NCI-H2029 (cell line): ENCODE results near the gene CHSY1.

ENCODE experiments used
- DNase-seq: peaks from one replicate; lab custom pipeline; 2025; lab: John Stamatoyannopoulos, UW

Gene CHSY1

DNA sequence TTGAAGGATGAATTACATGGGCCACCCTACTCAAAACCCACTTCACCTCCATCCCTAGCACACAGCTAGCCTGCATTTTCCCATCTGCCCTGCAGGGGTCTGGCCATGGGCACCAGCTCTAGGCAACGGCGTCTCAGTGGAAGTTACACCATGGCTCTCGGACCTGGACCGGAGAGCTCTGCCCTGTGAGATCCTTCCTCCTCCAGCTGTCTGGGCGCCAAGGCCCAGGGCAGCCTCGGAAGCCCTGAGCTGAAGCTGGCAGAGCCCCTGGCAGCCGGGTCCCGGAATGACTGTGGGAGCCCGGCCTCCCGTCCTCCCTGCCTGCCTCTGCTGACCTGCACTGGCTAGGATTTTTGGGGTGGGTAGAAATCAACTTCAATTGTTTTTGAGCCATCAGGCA is 98.9 kb downstream of the CHSY1 start:
- DNase-seq = no peak

DNA sequence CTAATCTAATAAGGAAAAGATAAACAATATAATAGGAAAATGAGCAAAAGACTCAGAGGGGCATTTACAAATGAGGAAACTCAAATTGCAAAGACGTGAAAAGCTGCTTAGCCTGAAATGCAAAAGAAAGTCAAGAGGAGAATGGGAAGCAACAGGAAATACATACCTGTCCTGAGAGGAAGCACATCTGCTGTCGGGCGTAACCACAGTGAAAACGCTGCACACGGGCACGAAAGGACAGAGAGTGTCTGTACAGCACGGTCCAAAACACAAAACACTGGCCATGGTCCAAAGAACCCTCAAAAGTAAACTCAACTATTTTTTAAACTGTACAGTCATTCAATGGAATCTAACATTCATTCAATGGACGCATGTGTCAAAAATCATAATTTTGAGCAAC is 100.6 kb downstream of the CHSY1 start:
- no peak for DNase-seq

DNA sequence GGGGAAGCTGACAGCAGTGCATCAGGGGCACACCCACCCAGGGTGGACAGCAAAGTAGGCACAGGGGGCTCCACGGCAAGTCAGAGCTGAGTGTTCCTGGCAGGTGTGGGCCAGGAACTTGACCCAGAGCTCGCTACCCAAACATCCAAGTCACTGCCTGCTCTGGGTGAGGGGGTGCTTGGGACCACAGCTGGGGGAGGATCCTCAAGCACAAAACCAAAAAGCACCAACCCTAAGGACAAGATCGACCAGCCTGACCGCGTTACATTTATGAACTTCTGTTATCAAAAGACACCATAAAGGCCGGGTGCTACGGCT is 101.2 kb downstream of the CHSY1 start:
- DNase-seq = no peak

DNA sequence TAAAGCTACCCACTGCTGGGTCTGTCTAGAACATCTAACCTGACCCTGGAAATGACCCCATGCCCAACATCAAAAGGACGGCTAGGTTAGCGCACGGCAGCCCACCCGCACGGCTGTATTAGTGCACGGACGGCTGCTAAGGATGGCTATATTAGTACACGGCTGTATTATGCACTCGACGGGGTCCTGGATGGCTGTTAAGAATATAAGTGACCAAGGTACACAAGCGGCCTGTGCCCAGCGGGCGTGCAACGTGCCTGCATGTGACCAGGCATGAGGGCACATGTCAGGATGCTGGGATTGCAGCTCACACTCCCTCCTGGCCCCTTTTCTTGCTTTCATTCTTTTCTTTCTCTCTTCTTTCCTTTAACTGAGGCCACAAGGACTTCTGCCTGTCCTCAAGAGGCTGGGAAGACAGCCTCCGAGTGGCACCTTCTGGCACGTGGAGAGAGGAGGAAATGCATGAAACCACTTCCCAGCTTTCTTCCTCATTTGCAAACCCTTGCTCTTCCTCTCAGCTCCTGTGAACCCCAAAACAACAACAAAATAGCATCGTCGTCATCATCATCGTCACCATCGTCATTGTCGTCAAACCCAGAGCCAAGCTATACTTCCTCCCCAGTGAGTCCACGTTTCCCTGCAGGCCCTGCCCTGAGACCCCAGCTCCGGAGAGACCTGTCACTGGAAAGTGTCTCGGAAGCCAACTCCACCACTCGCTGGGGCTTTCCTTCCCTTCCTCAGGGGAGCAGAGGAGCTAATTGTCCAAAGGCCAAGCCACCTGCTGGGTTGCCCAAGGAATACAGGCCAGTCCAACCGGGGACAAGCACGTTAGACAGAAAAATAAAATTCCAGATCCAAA is 101.8 kb downstream of the CHSY1 start:
- no peak for DNase-seq

DNA sequence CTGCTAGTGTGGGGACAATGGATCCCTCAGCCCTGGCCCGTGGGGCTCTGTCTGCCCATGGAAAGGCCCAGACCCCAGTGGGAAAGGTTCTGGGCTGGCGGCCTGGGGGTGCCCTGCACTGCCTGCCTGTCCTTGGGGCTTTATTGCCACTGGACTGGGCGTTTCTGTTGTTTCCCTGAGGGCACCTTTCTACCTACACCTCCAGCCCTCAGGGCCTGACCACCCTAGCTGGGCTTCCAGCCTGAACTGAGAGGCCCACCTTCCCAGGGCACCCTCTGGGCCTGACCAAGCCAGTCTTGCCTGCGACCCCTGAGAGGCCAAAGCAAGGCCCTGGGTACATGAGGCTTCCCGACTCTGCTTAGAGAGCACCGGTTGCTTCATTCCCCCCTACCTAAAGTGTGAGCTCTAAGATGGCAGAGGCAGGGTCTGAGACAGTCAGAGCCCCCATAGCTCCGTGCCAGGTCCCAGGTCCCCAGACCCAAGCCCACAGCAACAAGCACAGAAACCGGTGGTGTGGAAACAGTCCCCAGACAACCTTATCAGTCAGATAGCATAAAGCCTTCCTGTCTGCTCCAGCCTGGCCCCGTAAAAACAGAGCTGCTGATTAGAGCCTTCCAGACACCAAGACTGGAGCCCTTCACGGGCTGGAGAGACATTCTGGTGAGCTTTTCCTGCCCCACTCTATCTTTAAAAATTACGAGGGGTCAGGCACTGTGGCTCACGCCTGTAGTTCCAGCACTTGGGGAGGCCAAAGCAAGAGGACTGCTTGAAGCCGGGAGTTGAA is 102.8 kb downstream of the CHSY1 start:
- DNase-seq = no peak

DNA sequence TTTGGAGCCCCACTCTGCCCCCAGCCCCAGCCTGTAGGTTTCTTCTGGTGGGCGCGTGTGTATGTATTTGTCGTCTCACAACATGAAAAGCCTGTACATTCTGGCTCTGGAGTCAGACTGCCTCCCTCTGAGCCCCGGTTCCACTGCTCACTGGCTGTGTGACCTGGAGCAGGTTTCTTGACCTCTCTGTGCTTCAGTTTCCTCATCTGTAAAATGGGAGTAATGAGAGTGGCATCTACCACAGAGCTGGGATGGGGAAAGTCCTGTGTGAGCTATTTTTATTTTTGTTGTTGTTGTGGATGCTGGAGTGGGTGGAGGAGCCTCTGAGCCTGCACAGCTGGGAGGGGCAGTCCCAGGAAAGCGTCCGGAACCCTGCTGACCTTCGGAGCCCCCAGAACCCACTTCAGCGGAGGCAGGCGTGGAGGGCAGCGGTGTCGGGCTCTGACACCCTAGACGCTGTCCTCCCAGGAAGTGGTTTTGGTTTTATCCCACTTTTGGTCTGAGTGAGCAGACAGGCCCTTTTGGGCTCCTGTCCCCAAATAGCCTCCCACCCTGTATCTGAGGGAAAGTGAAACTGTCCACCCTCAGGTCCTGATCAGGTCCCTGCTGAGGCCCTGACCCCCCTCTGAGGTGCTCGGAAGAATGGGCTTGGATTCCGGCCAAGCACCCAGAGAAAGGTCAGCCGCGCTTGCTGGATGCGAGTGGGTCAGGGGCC is 103.5 kb downstream of the CHSY1 start:
- DNase-seq = no peak

DNA sequence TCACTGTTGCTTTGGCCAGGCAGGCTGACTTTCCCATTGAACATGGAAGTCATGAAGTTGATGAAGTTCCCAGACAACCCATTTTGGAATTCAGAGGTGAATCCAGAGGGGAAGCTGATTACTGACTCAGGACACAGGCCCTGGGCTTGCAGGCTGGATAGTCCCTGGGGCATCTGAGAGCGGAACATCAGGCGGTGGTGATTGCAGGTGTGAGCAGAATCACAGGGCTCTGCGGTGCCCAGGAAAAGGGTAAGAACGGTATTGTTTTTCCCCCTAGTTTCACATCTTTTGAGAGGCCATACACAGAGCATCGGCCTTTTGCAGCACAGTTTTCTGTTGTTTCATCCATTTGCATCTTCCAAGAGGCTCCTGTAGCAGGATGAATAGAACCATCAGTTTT is 104.7 kb downstream of the CHSY1 start:
- no peak for DNase-seq

DNA sequence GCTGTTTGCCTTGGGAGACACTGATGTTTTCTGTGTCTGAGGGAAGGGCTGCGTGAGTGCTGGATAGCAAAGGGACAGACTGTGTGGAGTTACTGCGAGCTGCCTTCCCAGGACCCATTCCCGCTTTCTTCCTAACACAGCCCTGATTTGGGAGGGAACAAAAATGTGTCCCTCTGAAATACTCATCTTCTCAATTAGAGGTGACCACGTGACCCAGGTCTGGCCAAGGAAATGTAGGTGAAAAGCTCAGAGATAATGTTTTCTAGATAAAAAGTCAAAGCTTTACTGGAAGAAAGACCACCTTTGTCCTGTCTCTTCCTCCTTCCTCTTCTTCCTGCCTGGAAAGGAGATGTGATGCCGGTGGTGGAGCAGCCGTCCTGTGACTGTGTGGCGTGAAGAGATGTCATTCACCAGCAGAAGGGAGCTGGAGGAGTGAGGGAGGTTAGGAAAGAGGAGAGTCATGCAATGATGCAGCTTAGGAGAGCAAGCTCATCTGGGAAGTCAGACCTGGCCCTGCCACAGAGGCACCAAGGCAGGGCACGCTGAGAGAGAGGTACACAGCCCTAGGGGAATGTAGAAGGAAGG is 105.6 kb downstream of the CHSY1 start:
- no peak for DNase-seq

DNA sequence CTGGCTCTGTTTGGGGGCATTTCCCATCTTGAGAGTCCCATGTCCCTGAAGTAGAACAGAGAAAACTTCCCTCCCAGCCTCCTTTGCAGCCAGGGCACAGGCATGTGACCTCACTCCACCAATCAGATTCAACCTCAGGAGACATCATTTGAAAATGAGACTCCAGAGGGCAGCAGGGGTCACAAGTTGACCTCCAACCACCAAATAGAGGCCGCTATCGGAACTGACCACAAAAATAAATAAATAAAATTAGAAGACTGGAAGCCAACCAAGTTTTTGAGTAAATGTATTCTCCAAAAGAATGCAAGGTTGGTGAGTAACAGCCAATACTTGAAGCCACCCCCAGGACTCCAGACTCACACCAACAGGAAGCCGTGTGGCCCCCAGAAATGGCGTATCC is 106.5 kb downstream of the CHSY1 start:
- DNase-seq = no peak

DNA sequence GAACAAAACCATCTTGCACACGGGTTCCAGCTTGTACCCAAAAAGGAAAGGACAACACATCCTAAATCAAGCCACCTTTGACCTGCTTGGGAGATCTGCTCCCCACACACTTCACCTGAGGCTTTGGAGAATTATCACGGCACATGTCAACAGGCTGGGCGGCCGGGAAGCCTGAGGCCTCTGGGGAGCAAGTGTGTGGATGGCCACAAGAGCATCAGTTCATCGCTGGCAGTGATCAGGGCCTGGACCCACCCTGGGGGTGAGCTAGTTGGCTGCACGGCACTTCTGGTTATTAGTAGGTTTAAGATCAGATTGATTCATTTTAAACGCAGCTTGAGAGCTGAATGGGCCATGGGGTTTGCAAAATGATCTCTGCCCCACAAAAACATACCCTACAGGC is 108.5 kb downstream of the CHSY1 start:
- no peak for DNase-seq

DNA sequence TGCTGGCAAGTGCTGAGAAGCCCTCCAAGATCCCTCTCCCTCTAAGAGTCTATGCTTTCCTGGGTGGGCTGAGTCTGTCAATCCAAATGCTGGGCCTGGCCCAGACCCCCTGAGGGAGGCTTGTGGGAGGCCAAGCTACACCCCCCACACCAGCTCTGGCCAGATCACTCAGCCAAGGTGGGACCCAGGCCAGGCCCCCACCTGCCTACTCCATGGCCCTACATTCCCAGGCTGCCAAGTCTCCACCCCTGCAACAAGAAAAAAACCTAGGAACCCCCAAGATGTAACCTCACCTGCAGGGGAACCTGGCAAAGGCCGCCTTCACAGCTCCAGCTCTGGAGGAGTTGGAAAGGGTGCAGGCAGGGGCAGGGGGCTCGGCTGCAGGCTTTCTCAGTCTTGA is 109.1 kb downstream of the CHSY1 start:
- DNase-seq = no peak

DNA sequence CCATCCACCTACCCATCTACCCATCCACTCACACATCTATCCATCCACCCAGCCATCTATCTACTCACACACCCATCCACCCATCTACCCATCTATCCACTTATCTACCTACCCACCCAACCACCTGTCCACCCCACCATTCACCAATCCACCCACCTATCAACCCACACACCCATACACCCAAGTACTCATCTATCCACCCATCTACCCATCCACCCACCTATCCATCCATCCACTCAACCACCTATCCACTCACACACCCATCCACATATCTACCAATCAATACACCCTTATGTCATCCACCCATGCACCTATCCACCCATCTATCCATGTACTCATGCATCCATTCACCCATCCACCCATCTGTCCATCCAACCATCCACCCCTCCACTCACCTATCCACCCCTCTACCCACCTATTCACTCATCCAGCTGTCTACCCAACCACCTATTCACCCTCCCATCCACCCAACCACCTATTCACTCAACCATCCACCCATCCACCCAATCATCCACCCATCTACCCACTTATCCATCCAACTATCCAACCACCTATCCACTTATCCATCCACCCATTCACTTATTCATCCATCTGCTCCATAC is 109.8 kb downstream of the CHSY1 start:
- no peak for DNase-seq

DNA sequence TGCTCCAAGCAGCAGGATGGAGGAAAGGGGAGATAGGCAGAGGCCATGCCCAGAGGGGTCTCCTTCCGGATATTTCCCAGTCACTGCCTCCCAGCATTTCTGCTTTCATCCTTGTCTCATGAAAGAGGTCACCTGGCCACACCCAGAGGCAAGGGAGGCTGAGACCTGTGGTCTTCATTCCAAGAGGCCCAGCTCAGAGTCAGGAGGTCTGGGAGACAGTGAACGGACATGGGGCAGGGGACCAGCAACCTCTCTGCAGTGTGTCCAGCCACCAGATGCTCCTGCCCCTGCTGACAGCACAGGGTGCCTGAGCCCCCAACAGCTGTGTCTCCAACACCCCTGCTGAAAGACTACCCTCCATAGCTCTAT is 111.2 kb downstream of the CHSY1 start:
- DNase-seq = no peak

DNA sequence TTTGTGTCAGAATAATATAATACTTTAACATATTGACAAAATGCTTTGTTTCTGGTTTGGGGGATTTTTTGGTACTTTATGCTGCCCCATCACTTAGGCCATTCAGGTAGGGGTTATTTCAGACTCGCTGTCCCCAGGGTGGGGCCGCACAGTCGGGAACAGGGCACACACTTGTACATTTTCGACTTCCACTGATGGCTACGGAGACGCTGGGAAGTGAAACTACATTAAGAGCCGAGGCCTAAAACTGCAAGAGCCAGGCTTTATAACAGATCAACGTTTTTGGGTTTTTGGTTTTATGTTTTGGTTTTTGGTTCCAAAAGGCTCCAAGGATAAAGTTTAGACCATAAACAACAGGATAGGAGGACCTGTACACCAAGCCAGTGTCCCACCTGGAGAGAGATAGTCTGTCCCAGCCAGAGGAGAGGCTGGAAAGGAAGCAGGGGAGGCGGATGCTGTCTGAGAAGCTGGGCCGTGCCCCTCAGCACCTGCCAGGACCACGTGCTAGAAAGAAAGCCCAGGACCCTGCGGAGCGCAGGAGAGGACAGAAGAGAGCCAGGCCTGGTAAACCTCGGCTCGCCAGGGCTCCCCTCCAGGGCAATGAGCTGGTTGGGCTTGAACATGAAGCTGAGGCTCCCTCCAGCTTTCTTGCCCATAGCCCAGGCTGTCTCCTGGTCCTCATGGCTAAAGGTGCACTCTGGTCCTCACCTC is 111.7 kb downstream of the CHSY1 start:
- no peak for DNase-seq

DNA sequence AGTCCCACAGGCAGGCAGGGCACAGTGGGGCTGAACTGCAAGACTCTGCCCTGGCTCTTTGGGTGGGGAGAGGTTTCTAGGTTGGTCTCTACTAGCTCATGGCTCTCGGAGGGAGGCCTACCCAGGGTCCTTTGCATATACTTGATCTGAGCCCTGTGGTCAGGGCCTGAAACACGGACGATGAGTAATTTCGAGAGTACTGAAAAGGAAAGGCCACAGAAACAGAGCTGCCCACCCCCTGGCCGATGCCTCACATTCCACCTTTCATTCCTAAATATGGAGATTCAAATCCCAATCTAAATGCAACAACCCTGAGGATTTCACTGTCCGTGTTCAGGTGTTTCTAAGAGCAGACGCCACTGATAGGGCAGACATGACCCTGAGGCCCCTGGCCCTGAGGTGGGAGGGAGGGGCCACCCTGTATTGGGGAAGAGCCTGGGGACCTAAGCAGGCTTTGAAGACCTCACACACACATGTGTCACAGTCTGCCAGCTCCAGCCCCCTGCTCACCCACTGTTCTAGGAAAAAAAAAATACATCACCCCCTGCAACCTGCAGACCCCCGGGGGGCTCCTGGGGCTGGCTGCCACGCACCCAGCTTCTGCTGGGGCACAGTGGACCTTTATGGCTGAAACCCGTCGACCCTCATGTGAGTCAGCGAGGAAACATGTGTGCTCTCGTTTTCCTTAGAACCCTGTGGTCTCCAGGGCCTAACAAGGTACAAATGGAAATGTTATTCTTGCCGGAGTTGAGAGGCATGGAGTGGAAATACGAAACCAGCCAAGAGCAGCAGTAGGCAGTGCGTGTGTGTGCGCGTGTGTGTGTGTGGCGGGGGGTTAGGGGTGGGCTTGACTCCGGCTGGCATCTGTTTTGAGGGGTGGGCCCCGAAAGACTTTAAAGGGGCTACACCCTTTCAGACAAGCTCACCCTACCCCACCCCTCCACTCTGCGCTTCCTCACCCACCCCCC is 112.7 kb downstream of the CHSY1 start:
- DNase-seq = peak; percentile 4

DNA sequence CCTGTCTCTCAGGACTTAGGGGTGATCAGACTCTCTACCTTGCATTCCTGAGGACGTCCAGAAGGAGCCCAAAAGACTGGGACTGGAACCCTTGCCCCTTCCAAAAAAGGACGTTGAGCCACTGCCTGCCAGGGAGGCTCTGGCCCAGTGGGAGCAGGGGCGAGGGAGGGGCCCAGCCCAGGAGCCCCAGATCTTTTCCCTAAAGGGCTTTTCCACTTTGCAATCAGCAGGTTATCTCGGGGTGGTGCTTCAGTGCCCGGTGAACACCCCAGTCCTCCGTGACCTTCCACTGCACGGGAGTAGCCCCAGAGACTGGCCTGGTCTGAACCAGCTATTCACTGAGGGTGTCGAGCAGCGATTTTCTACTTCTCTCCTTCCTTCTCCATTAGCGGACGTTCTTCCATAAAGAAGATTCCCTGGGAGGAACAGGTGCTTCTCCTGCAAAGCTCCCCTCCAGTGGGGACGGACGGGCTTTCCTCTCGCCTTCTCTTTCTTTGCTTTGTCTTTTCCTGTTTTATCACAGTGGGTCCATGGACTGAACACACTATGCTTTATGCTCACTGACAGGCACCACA is 113.7 kb downstream of the CHSY1 start:
- no peak for DNase-seq

DNA sequence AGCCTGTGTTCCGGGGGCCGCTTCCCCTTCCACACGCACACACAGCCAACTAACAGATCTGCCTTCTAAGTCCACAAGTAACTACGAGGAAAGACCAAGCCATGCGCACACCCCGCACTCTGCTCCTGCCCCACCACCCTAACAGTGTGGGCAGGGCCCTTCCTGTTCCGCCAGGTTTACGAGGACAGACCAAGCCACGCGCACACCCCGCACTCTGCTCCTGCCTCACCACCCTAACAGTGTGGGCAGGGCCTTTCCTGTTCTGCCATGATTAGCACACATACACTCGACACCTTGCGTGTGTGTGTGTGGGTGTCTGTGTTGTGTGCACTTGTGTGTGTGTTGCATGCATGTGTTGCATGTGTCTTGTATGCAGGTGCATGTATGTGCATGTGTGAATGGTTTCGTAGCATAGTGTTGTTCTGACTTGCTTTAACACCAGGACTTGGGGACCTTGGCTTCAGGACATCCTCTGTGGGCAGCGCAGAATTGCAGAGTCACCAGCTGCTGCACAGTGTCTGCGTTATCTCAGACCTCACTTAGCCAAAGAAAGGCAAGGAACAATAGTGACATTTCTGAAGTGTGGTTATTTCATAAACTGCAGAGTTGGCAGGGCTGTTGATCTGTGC is 114.4 kb downstream of the CHSY1 start:
- DNase-seq = no peak

DNA sequence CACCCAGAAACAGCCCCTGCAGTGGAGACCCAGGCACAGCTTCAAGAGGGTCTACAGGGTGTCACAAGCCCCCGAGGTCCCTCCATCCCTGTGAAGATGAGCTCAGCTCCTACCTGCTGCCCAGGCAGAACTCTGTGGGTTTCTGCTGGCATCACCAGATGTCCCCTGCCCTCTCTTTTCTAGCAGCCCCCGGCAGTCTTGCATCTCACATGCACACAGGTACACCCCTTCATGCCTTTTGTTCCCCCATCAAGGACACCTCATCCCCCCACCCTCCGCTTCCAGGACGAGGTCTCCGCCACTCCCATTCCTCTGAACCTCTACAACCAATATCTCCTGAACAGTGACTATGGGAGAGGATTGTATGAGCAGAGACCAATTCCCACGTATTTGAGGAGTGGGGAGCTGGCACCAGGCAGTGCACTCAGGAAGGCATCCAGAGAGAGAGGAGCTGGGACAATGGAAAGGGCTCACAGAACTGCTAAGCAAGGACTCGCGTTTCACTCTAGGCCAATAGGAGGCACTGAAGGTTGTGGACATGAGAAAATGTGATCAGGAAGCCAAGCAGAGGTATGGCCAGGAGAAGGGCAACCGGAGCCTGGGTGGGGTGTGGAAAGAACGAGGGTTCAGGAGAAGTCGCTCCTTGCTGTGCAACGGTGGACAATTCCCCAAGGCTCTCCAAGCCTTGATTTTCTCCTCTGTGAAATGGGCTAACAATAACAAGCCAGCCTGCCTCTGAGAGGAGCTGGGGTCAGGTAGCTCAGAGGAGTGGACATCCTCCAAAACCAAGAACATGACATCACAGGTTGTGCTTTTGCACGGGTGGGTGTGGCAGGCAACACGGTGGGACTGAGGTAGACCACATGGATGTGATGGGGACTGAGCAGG is 115.2 kb downstream of the CHSY1 start:
- DNase-seq = no peak
